HUES6 (cell line): ENCODE data around the gene AK3.
"Not testable (repeated sequence)": the region's sequence is repeated elsewhere in the genome, so short reads cannot be mapped to it uniquely, and the experiment has no call there.

Experiments
- H3K27ac ChIP-seq: 2 replicates; pipeline ENCODE4 v1.7.0; 2013; ENCODE audit warnings: low read depth, mild to moderate bottlenecking, low read length, inconsistent platforms
- H3K27me3 ChIP-seq: 2 replicates; pipeline ENCODE4 v1.6.1; 2013; ENCODE audit warnings: low read length; ENCODE audit not compliant: control insufficient read depth, insufficient read depth
- H3K36me3 ChIP-seq: 2 replicates; pipeline ENCODE4 v1.6.1; 2013; ENCODE audit warnings: low read length; ENCODE audit not compliant: control insufficient read depth, insufficient read depth
- H3K4me1 ChIP-seq: 2 replicates; pipeline ENCODE4 v1.6.1; 2013; ENCODE audit warnings: low read length; ENCODE audit not compliant: control insufficient read depth, insufficient read depth
- H3K4me3 ChIP-seq: 2 replicates; pipeline ENCODE4 v1.5.1; 2013; ENCODE audit warnings: low read depth, low read length
- H3K9ac ChIP-seq: one replicate; pipeline ENCODE4 v1.6.1; 2013; ENCODE audit warnings: mild to moderate bottlenecking, low read length
- H3K9me3 ChIP-seq: 2 replicates; pipeline ENCODE4 v1.6.1; 2013; ENCODE audit warnings: low read depth, low read length; ENCODE audit not compliant: control insufficient read depth, insufficient read depth

The AK3 gene

DNA sequence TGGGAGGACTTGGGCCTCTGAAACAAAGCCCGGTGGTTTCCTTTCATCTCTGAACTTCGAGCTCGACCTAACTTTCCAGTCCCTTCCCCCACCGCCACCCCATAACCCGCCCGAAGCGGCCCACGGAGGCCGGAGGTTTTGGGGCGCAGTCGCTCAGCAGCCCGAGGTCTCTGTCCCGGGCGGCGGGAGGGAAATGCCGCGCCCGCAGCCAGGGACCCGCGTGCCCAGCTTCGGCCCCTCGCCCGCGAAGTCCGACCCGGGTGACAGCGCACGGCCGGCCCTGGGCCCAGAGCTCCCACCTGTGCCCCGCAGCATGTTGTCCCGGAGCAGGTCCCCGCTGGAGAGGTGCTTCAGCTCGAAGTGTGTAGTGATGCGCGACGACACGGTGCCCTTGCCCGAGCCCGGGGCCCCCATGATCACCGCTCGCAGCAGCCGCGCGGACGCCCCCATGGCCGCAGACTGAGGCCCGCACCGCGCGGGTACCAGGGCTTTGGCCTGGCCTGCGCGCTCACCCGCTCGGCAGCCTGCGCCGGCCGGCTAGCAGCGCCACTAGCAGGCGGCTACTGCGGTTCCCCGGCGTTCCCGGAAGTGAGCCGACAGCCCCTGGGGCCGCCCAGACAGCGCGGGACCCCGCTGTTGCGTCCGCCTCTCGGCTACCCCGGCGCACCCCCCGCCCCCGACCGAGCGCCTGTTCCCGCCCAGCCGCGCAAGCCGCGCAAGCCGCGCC lies at the start of gene AK3:
Gene AK3, minus strand, starts transcription at position 565 of the 727 bp plus-strand sequence. Its CDS starts 115 bp downstream, at position 450.
- peaks cover 25% of the 10 kb centered on the region for H3K4me1 ChIP-seq
- peak within 1 kb of the TSS; percentile 81 for H3K9ac ChIP-seq
- H3K36me3 ChIP-seq, result no peaks in the 10 kb centered on the region
- no peaks in the 10 kb centered on the region for H3K27me3 ChIP-seq
- peak within 1 kb of the TSS; percentile 78 for H3K27ac ChIP-seq
- peak within 1 kb of the TSS; percentile 98 for H3K4me3 ChIP-seq
- no peaks in the 10 kb centered on the region; the same call in 1 of the 2 replicates for H3K9me3 ChIP-seq

DNA sequence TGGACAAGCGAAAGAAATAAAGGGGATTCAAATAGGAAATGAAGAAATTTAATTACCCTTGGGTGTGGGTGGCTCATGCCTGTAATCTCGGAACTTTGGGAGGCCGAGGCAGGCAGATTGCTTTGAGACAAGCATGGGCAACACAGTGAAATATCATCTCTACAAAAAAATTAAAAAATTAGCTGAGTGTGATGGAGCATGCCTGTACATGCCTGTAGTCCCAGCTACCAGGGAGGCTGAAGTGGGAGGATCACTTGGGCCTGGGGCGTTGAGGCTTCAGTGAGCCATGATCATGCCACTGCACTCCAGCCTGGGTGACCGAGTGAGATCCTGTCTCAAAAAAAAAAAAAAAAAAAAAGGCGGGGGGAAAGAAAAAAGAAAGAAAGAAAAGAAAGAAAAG lies 47.7 kb upstream of the AK3 start:
- Histone ChIP-seq H3K27ac (no peak overlapping the region), H3K4me3 (no peak overlapping the region), H3K27me3 (no peaks in the 10 kb centered on the region), H3K9ac (no peak overlapping the region), H3K9me3 (no peaks in the 10 kb centered on the region), H3K36me3 (no peaks in the 10 kb centered on the region), H3K4me1 (no peaks in the 10 kb centered on the region)

DNA sequence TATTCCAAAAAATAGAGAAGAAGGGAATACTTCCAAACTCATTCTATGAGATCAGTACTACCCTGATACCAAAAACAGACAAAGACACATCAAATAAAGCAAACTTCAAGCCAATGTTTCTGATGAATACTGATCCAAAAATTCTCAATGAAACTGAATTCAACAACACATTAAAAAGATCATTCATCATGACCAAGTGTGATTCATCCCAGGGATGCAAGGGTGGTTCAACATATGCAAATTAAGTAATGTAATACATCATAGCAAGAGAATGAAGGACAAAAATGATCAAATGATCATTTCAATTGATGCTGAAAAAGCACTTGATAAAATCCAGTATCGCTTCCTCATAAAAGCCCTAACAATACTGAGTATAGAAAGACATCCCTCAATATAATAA lies 46.9 kb upstream of the AK3 start:
- no peak overlapping the region for H3K27ac ChIP-seq
- no peaks in the 10 kb centered on the region for H3K9me3 ChIP-seq
- H3K9ac ChIP-seq, result no peak overlapping the region
- H3K36me3 ChIP-seq, result no peaks in the 10 kb centered on the region
- H3K4me1 ChIP-seq, result no peaks in the 10 kb centered on the region
- H3K27me3 ChIP-seq, result no peaks in the 10 kb centered on the region
- H3K4me3 ChIP-seq, result no peak overlapping the region

DNA sequence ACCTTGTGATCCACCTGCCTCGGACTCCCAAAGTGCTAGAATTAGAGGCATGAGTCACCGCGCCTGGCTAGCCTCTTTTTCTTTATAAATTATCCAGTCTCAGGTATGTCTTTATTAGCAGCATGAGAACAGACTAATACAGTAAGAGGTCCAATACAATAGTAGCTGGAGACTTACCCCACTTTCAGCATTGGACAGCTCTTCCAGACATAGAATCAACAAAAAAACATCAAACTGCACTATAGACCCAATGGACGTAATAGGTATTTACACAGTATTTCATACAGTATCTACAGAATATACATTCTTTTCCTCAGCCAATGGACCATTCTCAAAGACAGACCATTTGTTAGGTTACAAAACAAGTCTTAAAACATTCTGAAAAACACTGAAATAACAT lies 45.6 kb upstream of the AK3 start:
- H3K27ac ChIP-seq, result no peak overlapping the region
- H3K4me1 ChIP-seq, result no peaks in the 10 kb centered on the region
- no peak overlapping the region for H3K9ac ChIP-seq
- H3K27me3 ChIP-seq, result no peaks in the 10 kb centered on the region
- no peaks in the 10 kb centered on the region for H3K9me3 ChIP-seq
- no peak overlapping the region for H3K4me3 ChIP-seq
- H3K36me3 ChIP-seq, result no peaks in the 10 kb centered on the region

DNA sequence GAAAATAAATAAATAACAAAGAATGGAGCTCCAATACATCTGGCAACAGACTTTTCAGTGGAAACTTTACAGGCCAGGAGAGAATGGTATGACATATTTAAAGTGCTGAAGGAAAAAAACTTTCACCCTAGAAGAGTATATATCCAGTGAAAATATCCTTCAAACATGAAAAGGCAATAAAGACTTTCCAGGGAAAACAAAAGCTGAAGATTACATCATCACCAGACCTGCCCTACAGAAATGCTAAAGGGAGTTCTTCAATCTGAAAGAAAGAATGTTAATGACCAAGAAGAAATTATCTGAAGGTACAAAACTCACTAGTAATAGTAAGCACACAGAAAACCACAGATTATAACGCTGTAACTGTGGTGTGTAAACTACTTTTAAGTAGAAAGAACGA lies 43.4 kb upstream of the AK3 start:
- Histone ChIP-seq H3K27me3 (no peaks in the 10 kb centered on the region), H3K4me1 (no peaks in the 10 kb centered on the region), H3K27ac (no peak overlapping the region), H3K9ac (no peak overlapping the region), H3K4me3 (no peak overlapping the region), H3K36me3 (no peaks in the 10 kb centered on the region), H3K9me3 (no peaks in the 10 kb centered on the region)

DNA sequence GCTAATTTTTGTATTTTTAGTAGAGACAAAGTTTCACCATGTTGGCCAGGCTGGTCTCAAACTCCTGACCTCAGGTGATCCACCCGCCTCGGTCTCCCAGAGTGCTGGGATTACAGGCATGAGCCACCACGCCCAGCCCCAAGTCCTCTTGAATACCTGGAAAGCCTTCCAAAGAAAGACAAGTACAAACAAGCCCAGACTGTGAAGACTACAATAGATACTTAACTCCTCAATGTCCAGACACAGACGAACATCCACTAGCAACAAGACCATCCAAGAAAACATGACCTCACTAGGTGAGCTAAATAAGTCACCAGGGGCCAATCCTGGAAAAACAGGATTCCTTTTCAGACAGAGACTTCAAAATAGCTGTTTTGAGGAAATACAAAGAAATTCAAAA lies 42.2 kb upstream of the AK3 start:
- H3K9me3 ChIP-seq, H3K4me3 ChIP-seq, H3K4me1 ChIP-seq, H3K27me3 ChIP-seq, H3K9ac ChIP-seq, H3K36me3 ChIP-seq, H3K27ac ChIP-seq: not testable (repeated sequence)

DNA sequence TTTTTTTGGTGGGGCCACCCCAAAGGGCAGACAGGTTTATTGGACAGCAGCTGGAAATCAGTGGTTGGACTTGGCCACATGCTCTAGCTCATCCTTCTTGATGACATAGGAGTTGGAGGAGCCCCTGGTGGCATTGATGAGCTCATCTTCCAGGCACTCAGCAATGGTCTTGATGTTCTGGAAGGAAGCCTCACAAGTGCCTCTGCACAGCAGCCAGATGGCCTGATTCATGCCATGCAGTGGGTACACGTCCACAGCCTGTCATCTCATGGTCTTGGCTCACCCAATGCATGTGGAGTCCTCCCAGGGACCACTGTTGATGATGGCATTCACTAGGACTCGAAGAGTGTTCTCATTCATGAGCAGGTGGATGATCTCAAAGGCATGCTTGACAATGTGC lies 40.4 kb upstream of the AK3 start:
- H3K27me3 ChIP-seq, result no peaks in the 10 kb centered on the region
- no peaks in the 10 kb centered on the region for H3K36me3 ChIP-seq
- no peak overlapping the region for H3K27ac ChIP-seq
- H3K4me1 ChIP-seq, result no peaks in the 10 kb centered on the region
- H3K4me3 ChIP-seq, result no peak overlapping the region
- H3K9me3 ChIP-seq, result no peaks in the 10 kb centered on the region
- H3K9ac ChIP-seq, result no peak overlapping the region

DNA sequence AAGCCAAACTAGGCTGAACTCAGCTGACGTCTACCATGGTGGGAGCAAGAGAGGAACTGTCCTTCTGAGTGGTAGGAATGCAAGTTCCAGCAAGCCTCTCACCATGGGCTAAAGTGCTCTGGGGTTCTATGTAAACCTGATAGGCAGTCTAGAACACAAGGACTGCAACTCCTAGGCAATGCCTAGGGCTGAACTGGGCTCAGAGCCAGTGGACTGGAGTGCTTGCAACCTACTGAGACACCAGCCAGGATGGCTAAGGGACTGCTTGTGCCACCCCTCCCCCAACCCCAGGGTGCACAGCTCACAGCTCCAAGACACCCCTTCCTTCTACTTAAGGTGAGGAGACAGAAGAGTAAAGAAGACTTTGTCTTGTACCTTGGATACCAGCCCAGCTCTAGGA lies 39.6 kb upstream of the AK3 start:
- no peak overlapping the region for H3K4me3 ChIP-seq
- H3K4me1 ChIP-seq, result no peaks in the 10 kb centered on the region
- H3K9me3 ChIP-seq, result no peaks in the 10 kb centered on the region
- H3K27ac ChIP-seq, result no peak overlapping the region
- no peak overlapping the region for H3K9ac ChIP-seq
- no peaks in the 10 kb centered on the region for H3K36me3 ChIP-seq
- H3K27me3 ChIP-seq, result no peaks in the 10 kb centered on the region

DNA sequence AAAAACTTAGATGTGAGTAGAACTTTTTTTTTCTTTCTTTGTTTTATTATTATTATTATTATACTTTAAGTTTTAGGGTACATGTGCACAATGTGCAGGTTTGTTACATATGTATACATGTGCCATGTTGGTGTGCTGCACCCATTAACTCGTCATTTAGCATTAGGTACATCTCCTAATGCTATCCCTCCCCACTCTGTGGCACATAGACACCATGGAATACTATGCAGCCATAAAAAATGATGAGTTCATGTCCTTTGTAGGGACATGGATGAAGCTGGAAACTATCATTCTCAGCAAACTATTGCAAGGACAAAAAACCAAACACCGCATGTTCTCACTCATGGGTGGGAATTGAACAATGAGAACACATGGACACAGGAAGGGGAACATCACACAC lies 34.0 kb upstream of the AK3 start:
- H3K36me3 ChIP-seq, H3K27me3 ChIP-seq, H3K4me3 ChIP-seq, H3K9me3 ChIP-seq, H3K27ac ChIP-seq, H3K4me1 ChIP-seq, H3K9ac ChIP-seq: not testable (repeated sequence)

DNA sequence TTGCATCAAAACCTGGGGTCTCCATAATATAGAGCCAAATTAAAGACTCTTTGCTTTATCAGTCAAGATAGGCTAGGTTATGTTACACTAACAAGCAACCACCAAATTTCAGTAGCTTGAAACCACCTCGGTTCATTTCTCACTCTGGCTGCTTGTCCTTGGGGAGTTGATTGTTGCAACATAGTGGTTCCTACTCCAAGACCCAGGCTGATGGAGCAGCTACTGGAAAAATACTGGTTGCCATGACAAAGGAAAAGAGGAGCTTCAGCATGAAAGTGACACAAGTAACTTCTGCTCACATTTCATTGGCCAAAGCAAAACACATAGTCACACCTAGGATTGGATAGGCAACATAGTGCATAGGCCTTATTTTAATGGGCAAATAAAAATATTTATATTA lies 33.2 kb upstream of the AK3 start:
- H3K4me3 ChIP-seq, result no peak overlapping the region
- no peak overlapping the region for H3K9ac ChIP-seq
- H3K27me3 ChIP-seq, result no peaks in the 10 kb centered on the region
- H3K9me3 ChIP-seq, result no peaks in the 10 kb centered on the region
- H3K4me1 ChIP-seq, result no peaks in the 10 kb centered on the region
- no peaks in the 10 kb centered on the region for H3K36me3 ChIP-seq
- no peak overlapping the region for H3K27ac ChIP-seq

DNA sequence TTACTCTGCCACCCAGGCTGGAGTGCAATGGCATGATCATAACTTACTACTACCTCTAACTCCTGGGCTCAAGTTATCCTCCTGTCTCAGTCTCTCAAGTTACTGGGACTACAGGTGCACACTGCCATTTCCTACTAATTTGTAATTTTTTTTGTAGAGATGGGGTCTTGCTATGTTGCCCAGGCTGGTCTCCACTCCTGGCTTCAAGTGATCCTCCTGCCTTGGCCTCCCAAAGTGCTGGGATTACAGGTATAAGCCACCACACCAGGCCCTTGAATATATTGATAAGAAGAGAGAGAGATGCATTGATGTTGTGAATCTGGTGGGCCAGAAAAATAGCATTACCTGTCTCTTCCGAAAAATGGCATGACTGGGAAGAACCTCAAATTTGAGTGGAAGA lies 30.8 kb upstream of the AK3 start:
- no peak overlapping the region for H3K9ac ChIP-seq
- H3K36me3 ChIP-seq, result no peaks in the 10 kb centered on the region
- H3K27me3 ChIP-seq, result no peaks in the 10 kb centered on the region
- no peaks in the 10 kb centered on the region for H3K9me3 ChIP-seq
- H3K27ac ChIP-seq, result no peak overlapping the region
- no peak overlapping the region for H3K4me3 ChIP-seq
- H3K4me1 ChIP-seq, result no peaks in the 10 kb centered on the region
